ENCODE results near the gene SAMD4A.
"Not testable (repeated sequence)": the region's sequence is repeated elsewhere in the genome, so short reads cannot be mapped to it uniquely, and the experiment has no call there.

Gene SAMD4A

DNA sequence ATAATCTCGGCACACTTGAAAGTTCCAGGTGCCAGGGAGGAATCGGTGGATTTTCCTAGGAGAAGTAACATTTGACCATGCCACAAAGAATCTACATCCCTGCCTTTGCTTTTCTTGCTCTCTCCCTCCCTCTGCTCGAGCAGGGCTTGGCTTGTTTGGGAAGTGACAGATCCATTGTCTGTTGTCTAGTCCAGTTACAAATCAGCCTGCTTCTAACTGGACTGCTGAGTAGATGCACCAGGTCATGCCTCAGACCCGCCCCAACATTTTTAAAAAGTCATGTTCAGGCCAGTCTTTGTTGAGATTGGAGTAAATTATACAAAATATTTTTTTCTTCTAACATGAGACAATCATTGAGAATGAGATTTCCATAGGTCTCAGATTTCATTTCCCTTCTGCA is 182.3 kb downstream of the SAMD4A start:
- no peak for DNase-seq
- TF ChIP-seq, protein P1, sequence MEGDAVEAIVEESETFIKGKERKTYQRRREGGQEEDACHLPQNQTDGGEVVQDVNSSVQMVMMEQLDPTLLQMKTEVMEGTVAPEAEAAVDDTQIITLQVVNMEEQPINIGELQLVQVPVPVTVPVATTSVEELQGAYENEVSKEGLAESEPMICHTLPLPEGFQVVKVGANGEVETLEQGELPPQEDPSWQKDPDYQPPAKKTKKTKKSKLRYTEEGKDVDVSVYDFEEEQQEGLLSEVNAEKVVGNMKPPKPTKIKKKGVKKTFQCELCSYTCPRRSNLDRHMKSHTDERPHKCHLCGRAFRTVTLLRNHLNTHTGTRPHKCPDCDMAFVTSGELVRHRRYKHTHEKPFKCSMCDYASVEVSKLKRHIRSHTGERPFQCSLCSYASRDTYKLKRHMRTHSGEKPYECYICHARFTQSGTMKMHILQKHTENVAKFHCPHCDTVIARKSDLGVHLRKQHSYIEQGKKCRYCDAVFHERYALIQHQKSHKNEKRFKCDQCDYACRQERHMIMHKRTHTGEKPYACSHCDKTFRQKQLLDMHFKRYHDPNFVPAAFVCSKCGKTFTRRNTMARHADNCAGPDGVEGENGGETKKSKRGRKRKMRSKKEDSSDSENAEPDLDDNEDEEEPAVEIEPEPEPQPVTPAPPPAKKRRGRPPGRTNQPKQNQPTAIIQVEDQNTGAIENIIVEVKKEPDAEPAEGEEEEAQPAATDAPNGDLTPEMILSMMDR (IDR thresholded peaks at IDR 0.05; ENCODE audit: low read depth, low read length): no peak
- no peaks in the 10 kb centered on the region for H3K27me3 ChIP-seq
- H3K9me3 ChIP-seq: no peaks in the 10 kb centered on the region
- no peak overlapping the region for H3K4me3 ChIP-seq (ENCODE audit: low read depth, low read length)
- no peaks in the 10 kb centered on the region for H3K36me3 ChIP-seq
- H3K4me1 ChIP-seq: peaks cover 3% of the 10 kb centered on the region

DNA sequence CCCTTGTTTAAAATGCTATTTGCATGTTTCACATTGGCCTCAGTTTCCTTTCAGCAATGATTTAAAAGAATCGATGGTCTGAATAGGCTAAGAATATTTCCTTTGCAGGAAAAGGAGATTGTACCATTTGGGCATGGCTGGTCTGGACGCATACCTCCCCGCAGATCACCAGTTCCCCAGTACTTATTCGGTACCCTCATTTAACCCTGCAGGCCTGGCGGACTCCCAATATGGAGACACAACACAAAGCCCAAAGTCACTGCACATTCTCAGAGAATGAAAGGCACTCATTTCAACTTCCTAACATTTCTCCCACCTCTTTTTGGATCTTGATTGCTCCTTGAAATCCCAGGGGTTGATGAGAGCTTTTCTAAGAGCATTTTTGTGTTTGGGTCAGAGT is 182.8 kb downstream of the SAMD4A start:
- H3K36me3 ChIP-seq: no peaks in the 10 kb centered on the region
- no peak for DNase-seq
- H3K9me3 ChIP-seq: no peaks in the 10 kb centered on the region

DNA sequence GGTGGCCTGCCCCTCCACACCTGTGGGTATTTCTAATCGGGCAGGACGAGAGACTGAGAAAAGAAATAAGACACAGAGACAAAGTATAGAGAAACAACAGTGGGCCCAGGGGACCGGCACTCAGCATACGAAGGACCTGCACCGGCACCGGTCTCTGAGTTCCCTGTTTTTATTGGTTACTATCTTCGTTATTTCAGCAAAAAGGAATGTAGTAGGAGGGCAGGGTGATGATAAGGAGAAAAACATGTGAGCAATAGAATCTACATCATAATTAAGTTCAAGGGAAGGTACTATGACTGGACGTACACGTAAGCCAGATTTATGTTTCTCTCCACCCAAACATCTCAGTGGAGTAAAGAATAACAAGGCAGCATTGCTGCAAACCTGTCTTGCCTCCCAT is 185.7 kb downstream of the SAMD4A start:
- DNase-seq; H3K9me3 ChIP-seq; H3K36me3 ChIP-seq; H3K27me3 ChIP-seq; H3K4me3 ChIP-seq (ENCODE audit: low read depth, low read length): not testable (repeated sequence)
- H3K4me1 ChIP-seq: peaks cover 13% of the 10 kb centered on the region

More for the DNA sequence above, 182.8 kb downstream of the SAMD4A start:
- Histone ChIP-seq H3K27me3 (no peaks in the 10 kb centered on the region), H3K4me1 (peaks cover 8% of the 10 kb centered on the region), H3K4me3 (ENCODE audit: low read depth, low read length) (no peak overlapping the region)
- TF ChIP-seq, protein P1 (IDR thresholded peaks at IDR 0.05; ENCODE audit: low read depth, low read length): no peak

DNA sequence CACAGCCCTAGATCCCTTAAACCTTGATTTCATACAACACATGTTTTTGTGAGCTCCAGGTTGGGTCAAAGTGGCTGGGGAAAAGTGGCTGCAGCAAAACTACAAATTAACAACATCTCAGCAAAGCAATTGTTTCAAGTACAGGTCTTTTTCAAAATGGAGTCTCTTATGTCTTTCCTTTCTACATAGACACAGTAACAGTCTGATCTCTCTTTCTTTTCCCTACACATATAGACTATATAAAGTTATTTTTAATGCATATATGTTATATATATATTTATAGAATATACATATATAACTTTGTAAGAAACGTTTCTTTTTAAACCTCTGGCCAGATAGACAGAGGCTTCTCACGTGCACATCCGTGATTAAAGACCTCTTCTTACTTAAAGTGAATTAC is 186.5 kb downstream of the SAMD4A start:
- H3K4me3 ChIP-seq (ENCODE audit: low read depth, low read length); H3K27me3 ChIP-seq; H3K9me3 ChIP-seq; H3K36me3 ChIP-seq; DNase-seq: not testable (repeated sequence)
- H3K4me1 ChIP-seq: peaks cover 13% of the 10 kb centered on the region

DNA sequence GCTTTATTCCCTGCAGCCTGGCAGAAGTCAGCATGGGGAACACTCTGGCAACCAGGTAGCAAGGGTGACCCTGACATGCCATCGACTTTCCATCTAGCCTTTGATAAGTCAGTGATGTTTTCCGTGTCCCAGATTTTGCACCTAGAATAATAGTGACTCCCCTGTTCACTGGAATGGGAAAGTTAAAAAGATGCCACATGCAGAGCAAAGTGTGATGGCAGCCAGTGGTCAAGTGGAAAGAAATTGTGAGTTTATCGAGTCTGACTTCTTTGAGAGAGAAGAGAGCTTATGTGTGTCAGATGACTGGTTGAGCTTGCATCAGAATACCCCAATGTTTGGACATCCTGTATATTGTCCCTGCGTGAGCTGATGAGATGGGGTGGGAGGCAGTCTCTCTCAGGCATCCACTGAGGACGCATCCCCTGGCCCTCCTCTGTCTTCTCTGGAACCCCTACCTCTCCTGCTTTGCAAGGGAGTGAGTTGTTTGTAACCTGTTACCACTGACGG is 187.2 kb downstream of the SAMD4A start:
- DNase-seq: no peak
- Histone ChIP-seq H3K4me1 (peaks cover 13% of the 10 kb centered on the region), H3K27me3 (no peaks in the 10 kb centered on the region), H3K9me3 (no peaks in the 10 kb centered on the region), H3K36me3 (no peaks in the 10 kb centered on the region), H3K4me3 (ENCODE audit: low read depth, low read length) (no peak overlapping the region)
- TF ChIP-seq, protein P1 (IDR thresholded peaks at IDR 0.05; ENCODE audit: low read depth, low read length): no peak

DNA sequence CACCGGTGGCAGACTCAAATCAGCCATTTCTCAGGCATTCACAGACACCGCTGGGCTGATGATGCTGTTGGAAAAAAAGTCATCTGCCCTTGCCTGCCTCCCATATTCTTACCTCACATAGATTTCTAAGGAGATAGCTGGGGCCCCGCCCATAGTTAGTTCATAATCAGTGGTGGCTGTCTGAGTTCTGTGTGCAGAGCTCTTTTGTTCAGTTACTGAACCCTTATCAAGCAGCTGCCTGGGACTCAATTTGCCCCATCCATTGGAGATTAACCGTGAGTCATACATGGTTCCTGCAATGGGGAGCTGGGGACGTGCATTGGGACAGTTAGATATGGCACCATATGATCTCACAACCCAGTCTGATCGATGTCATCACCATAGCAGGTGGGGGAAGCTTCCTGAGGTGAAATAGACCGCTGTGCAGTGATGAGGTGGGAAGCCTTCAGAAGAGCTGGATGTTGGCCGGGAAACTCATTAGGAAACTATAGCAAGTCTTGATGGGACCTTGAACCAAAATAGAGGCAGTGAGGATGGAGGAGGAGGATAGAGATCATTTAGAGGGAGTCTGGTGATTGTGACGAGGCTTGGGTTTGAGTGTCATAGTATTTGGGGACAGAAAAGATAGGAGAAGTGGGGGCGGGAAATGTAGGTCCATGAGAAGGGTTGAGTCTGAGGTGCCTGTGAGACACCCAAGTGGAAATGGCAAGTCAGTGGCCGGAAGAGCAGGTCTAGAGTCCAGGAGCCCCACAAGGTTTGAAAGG is 187.9 kb downstream of the SAMD4A start:
- no peaks in the 10 kb centered on the region for H3K36me3 ChIP-seq
- peaks cover 13% of the 10 kb centered on the region for H3K4me1 ChIP-seq
- TF ChIP-seq, protein P1 (IDR thresholded peaks at IDR 0.05; ENCODE audit: low read depth, low read length): no peak
- no peaks in the 10 kb centered on the region for H3K9me3 ChIP-seq
- peak; percentile 66 for DNase-seq
- H3K4me3 ChIP-seq (ENCODE audit: low read depth, low read length): no peak overlapping the region
- no peaks in the 10 kb centered on the region for H3K27me3 ChIP-seq

DNA sequence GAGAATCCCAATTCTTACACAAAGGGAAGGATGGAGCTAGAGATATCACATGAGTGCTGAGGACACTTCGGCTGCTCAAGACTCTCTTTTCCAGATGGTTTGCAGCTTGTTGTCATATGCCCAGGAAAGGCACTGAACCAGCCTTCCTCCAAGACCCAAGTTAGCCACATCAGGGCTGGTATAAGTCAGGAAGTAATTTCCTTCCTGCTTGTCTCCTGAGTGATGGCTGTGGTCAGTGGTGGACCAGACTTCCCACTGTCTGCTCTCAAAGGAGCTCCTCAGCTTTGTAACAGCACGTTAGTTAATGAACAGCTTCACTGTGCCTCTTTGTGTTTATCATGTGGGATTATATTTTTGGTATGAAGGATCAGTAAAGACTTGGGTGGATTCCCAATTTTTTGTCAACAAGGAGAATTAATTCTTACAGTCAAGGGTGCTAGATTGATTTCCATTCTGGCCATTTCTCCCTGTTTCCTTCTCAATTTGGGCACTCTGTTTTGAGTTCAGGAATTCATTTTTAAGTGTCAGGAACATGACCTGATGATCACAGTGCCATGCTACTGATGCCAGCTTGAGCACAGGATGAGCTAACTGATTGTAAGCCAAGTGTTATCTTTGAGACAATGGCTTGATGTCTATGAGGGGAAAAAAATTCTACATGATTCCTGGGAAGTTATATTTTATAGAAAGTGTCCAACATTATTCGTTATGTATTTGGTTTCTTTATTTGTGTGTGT is 189.9 kb downstream of the SAMD4A start:
- Histone ChIP-seq H3K9me3 (no peaks in the 10 kb centered on the region), H3K36me3 (no peaks in the 10 kb centered on the region), H3K4me3 (ENCODE audit: low read depth, low read length) (no peak overlapping the region), H3K27me3 (no peaks in the 10 kb centered on the region), H3K4me1 (peaks cover 13% of the 10 kb centered on the region)
- TF ChIP-seq, protein P1 (IDR thresholded peaks at IDR 0.05; ENCODE audit: low read depth, low read length): no peak
- no peak for DNase-seq
